Ovary (tissue), 9 donors: ENCODE measurements around the gene RNF44. TPM values are rescaled to one million over a fixed set of nuclear protein-coding genes. Genes with fewer than 3 reads are reported as not detected.

ENCODE experiments used
- DNase-seq, 5 donors: peaks; one replicate each; pipeline ENCODE4 v3.0.0-alpha.2; 2019 to 2020
- H3K27ac ChIP-seq, 2 donors: fragments of 200-600 bp; one replicate each; pipeline versions ENCODE4 v1.5.1 to v1.8.0; 2019 to 2022
- H3K27me3 ChIP-seq: fragments of 200-600 bp; one replicate; pipeline ENCODE4 v1.8.0; 2022
- H3K36me3 ChIP-seq: fragments of 200-600 bp; sonication (generic); one replicate; pipeline ENCODE4 v1.5.1; 2019
- H3K4me1 ChIP-seq: one replicate; pipeline ENCODE4 v1.8.1; 2013; ENCODE audit warnings: mild to moderate bottlenecking, moderate library complexity; ENCODE audit not compliant: insufficient read depth
- H3K4me3 ChIP-seq: fragments of 200-600 bp; sonication (generic); one replicate; pipeline ENCODE4 v1.5.1; 2017
- H3K9me3 ChIP-seq, 2 donors: fragments of 200-600 bp in 1 of 2; sonication (generic) in 1 of 2; one replicate each; pipeline versions ENCODE4 v1.5.1 to v1.8.1; 2013 to 2019; ENCODE audit warnings: mild to moderate bottlenecking in 1 of 2, moderate library complexity in 1 of 2
- EP300 ChIP-seq: sonication (generic); formaldehyde crosslinking; IDR thresholded peaks from one replicate; pipeline ENCODE4 v1.6.1; 2017; ENCODE audit warnings: antibody characterized with exemption
- POLR2A ChIP-seq: fragments of 450-650 bp; IDR thresholded peaks from one replicate; pipeline ENCODE4 v1.6.1; 2017; ENCODE audit warnings: antibody characterized with exemption, mild to moderate bottlenecking, moderate library complexity
- WGBS, 3 donors: extraction: QIAGEN DNeasy Blood & Tissue Kit in 1 of 3; methylation state at CpG; one replicate each; pipeline versions ENCODE4 v1.1.5 to v1.1.7; 2013 to 2017; 5-methylcytosine and 5-hydroxymethylcytosine counted together
- intact Hi-C, 4 donors: fragments of 100-400 bp; cut with DNase I; formaldehyde crosslinking; loops; one replicate each; pipeline versions ENCODE4 v1.11.0 to v1.15.1; 2022 to 2023
- polyA plus RNA-seq, 2 donors: library from polyadenylated mRNA; stranded (reverse); fragments of 200-250 nt in 1 of 2; fragments of 350-450 nt in 1 of 2; fragmentation: Illumina TruSeq in 1 of 2; extraction: RNeasy Lipid Tissue Mini Kit (QIAGEN cat#74804) in 1 of 2; gene quantifications; one replicate each; pipeline ENCODE4 v1.2.3, GENCODE V29; 2013 to 2014
- total RNA-seq, 7 donors: library from RNA; depleted of rRNA in 2 of 7; stranded (reverse); fragments of >200 nt in 2 of 7; fragmentation: NEBNext Ultra II Directional in 3 of 7; extraction: Animal tissue kit (Norgen Biotek cat#: 25700) in 3 of 7; gene quantifications; one replicate each; pipeline versions ENCODE4 v1.1.0 to v1.2.4, GENCODE V29; 2016 to 2023
- TF ChIP-seq, protein P1 (sequence below), 3 donors: fragments of 450-650 bp in 2 of 3; fragments of 200-600 bp in 1 of 3; IDR thresholded peaks; one replicate each; pipeline versions ENCODE4 v1.5.1 to v1.8.0; 2016 to 2022; ENCODE audit warnings: antibody characterized with exemption in 3 of 3, mild to moderate bottlenecking in 1 of 3
- donor health status: DM: no; HTN: no; CAD: no; lungs with moderate emphysema.
- donor health status: DM: no; HTN: no; CAD: no.
- donor health status: Bipolar disorder and iron deficiency.
- donor health status: DM: yes; HTN: yes; CAD: no.
- donor health status: DM: no; HTN: no; CAD: no.
- donor health status: DM: yes; HTN: yes; CAD: no.

The RNF44 gene
- total and polyA plus RNA-seq, 9 donors = 9.2 to 44.7 (median 30.2) TPM

DNA sequence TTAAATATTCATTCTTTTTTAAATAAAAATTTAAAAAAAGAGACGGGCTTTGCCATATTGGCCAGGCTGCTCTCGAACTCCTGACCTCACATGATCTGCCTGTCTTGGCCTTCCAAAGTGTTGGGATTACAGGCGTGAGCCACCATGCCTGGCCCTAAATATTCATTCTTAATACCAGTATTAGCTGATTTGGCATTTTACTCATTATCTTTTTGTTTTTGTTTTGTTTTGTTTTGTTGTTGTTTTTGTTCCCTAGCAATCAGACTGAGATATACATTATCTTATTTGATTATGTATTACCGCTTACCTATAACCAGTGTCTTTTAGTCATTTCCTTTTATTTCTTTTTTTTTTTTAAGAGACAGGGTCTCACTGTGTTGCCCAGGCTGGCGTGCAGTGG lies 37.9 kb downstream of the RNF44 start:
- TF ChIP-seq EP300 = no peak
- TF ChIP-seq POLR2A = no peak
- TF ChIP-seq, protein P1, sequence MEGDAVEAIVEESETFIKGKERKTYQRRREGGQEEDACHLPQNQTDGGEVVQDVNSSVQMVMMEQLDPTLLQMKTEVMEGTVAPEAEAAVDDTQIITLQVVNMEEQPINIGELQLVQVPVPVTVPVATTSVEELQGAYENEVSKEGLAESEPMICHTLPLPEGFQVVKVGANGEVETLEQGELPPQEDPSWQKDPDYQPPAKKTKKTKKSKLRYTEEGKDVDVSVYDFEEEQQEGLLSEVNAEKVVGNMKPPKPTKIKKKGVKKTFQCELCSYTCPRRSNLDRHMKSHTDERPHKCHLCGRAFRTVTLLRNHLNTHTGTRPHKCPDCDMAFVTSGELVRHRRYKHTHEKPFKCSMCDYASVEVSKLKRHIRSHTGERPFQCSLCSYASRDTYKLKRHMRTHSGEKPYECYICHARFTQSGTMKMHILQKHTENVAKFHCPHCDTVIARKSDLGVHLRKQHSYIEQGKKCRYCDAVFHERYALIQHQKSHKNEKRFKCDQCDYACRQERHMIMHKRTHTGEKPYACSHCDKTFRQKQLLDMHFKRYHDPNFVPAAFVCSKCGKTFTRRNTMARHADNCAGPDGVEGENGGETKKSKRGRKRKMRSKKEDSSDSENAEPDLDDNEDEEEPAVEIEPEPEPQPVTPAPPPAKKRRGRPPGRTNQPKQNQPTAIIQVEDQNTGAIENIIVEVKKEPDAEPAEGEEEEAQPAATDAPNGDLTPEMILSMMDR (IDR thresholded peaks at IDR 0.05) = no peak
- no peaks in the 10 kb centered on the region for H3K9me3 ChIP-seq
- H3K4me1 ChIP-seq = no peaks in the 10 kb centered on the region
- H3K36me3 ChIP-seq = no peaks in the 10 kb centered on the region
- H3K4me3 ChIP-seq = no peak overlapping the region
- DNase-seq = no peak
- H3K27me3 ChIP-seq = no peaks in the 10 kb centered on the region
- H3K27ac ChIP-seq = no peak overlapping the region
- 89 to 91% (median 89%) methylated on average over 5 of the region's 5 CpGs for WGBS, 3 donors
- intact Hi-C loops = no loop called here

DNA sequence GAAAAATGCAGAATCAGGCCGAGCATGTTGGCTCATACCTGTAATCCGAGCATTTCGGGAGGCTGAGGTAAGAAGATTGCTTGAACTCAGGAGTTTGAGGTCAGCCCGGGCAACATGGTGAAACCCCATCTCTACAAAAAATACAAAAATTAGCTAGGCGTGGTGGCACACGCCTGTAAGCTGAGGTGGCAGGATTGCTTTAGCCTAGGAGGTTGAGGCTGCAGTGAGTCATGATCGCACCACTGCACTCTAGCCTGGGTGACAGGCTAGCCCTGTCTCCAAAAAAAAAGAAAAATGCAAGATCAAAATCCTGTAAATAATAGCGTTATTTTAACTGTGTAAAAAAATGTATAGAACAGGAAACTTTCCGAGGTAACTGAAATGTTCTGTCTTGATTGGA lies 39.4 kb downstream of the RNF44 start:
- TF ChIP-seq, protein P1 (IDR thresholded peaks at IDR 0.05) = no peak
- TF ChIP-seq POLR2A (no peak), EP300 (no peak)
- 88 to 96% (median 92%) methylated on average over 9 of the region's 9 CpGs for WGBS, 3 donors
- Histone ChIP-seq H3K4me3 (no peak overlapping the region), H3K4me1 (no peaks in the 10 kb centered on the region), H3K27ac (no peak overlapping the region), H3K27me3 (no peaks in the 10 kb centered on the region), H3K9me3 (no peaks in the 10 kb centered on the region), H3K36me3 (no peaks in the 10 kb centered on the region)
- DNase-seq = no peak
- intact Hi-C loops = no loop called here

DNA sequence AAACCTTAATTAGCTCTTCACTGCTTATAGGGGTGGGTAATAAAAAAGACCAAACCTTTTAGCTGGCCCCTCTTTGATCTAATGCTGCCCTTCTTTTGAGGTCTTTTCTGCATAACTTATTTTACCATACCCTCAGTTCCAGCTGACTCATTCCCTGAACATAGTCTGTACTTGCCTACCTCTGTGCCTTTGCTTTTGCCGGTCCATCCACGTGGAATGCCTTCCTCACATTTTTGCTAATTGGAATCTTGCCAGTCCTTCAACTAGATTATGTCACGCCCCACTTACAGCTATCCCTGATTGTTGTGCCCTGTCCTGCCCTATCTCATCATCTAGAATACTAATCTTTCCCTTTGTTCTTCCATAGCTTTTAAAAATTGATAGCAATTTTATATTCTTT lies 44.8 kb downstream of the RNF44 start:
- Histone ChIP-seq H3K9me3 (no peaks in the 10 kb centered on the region), H3K27ac (no peak overlapping the region), H3K4me1 (no peaks in the 10 kb centered on the region), H3K27me3 (no peaks in the 10 kb centered on the region), H3K4me3 (no peak overlapping the region), H3K36me3 (no peaks in the 10 kb centered on the region)
- 35 to 56% (median 41%) methylated on average over 3 of the region's 3 CpGs for WGBS, 3 donors
- intact Hi-C loops = no loop called here
- no peak for DNase-seq
- TF ChIP-seq EP300 (no peak), POLR2A (no peak)
- TF ChIP-seq, protein P1 (IDR thresholded peaks at IDR 0.05) = no peak

DNA sequence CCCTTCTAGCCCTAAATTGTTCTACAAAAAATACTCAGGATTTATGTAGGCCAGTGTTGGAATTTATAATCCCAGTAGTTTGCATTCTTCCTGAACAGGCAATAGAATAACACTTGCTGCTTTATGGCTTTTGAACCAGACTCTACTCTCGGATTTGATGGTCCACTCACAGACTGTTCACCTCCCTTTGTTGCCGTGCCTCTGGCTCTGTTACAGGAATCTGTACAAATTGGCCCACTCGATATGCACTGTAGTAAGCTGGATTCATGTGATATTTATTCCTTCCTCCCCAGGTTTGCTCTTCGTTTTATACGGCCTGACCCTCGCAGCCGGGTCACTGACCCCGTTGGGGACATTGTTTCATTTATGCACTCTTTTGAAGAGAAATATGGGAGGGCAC lies 45.3 kb downstream of the RNF44 start:
- H3K27ac ChIP-seq = no peak overlapping the region
- WGBS, 3 donors = 72 to 82% (median 74%) methylated on average over 8 of the region's 8 CpGs
- H3K4me1 ChIP-seq = no peaks in the 10 kb centered on the region
- TF ChIP-seq EP300 = no peak
- TF ChIP-seq POLR2A = no peak
- TF ChIP-seq, protein P1 (IDR thresholded peaks at IDR 0.05) = no peak
- no peaks in the 10 kb centered on the region for H3K27me3 ChIP-seq
- intact Hi-C loops = no loop called here
- DNase-seq = no peak
- no peak overlapping the region for H3K4me3 ChIP-seq
- no peaks in the 10 kb centered on the region for H3K9me3 ChIP-seq
- H3K36me3 ChIP-seq = no peaks in the 10 kb centered on the region

DNA sequence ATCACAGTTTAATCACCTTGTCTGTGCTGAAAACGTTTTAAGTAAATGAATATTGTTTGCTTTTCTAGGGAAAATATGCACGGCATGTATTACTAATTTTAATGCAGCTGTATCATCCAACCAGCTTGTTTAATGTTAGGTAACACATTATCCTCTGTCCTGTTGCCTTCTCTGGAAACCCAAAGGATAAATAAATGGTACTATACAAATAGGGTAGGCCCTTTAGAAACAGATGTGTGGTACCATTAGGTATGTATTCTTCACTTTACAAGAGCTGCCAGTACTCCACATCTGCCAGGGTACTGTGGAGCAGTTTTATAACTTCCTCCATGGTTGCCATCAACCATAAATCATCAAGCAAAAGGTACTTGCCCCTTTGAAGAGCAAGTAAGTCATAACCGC lies 46.1 kb downstream of the RNF44 start:
- intact Hi-C loops = no loop called here
- no peaks in the 10 kb centered on the region for H3K36me3 ChIP-seq
- TF ChIP-seq, protein P1 (IDR thresholded peaks at IDR 0.05) = no peak
- H3K9me3 ChIP-seq = no peaks in the 10 kb centered on the region
- H3K4me1 ChIP-seq = no peaks in the 10 kb centered on the region
- H3K4me3 ChIP-seq = no peak overlapping the region
- 47 to 64% (median 58%) methylated on average over 3 of the region's 3 CpGs for WGBS, 3 donors
- H3K27me3 ChIP-seq = no peaks in the 10 kb centered on the region
- no peak overlapping the region for H3K27ac ChIP-seq
- DNase-seq = no peak
